Measurements from ENCODE around the gene C4B. TPM values are rescaled to one million over a fixed set of nuclear protein-coding genes. Genes with fewer than 3 reads are reported as not detected.
"Not testable (repeated sequence)": the region's sequence is repeated elsewhere in the genome, so short reads cannot be mapped to it uniquely, and the experiment has no call there.

Gene C4B
- total RNA-seq, 1 experiment from 2014 or later: 0.26 TPM

DNA sequence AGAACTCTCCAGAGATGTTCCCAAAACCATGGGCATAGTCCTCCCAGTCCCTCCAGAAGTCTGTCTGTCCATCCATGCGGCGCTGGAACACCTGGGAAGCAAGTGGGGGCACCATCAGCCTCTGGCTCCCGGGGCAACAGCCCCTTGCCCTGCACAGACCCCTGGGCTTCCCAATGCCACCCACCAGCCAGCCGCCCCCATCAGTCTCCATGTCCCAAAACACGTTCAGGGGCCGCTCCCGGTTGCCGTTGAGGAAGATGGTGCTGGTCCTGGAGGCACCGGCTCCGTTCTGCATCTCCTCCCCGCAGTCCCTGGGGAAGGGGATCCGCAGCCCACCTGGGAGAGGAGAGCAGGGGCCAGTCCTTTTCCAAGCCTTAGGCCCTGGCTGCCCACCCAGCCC lies 5.1 kb upstream of the C4B start:
- DNase-seq, H3K27me3 ChIP-seq, H3K36me3 ChIP-seq, H3K9me3 ChIP-seq, H3K4me3 ChIP-seq: not testable (repeated sequence)

DNA sequence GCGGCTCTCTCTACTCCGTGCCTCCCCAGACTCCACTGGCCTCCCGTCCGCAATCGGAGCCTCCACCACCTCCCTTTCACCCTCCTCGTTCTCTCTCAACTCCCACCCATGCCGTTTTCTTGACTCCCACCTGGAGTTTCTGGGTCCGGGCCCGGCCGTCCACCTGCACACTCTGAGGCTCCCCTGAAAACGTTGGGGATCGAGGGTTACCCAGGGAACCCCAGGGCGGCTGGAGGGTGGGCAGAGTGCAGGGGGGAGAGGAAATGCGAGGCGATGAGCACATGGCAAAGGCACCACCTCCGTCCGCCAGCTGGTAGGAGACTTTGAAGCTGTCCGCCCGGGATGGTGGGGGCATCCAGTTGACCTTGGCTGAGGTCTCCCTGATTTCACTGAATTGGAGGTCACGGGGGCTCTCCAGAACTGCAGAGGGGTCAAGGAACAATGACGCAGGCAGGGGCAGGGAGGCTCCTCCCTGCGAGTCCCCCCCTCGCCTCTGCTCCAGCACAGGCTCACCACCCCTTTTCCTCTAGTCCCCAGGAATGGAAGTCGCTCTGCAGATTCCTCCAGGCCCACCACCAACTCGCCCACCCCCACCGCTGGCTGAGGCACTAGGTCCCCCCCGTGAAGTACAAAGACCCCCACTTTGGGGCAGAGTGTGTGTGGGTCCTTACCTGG lies 3.6 kb upstream of the C4B start:
- H3K27me3 ChIP-seq, DNase-seq, H3K9me3 ChIP-seq, H3K36me3 ChIP-seq, H3K4me3 ChIP-seq: not testable (repeated sequence)

DNA sequence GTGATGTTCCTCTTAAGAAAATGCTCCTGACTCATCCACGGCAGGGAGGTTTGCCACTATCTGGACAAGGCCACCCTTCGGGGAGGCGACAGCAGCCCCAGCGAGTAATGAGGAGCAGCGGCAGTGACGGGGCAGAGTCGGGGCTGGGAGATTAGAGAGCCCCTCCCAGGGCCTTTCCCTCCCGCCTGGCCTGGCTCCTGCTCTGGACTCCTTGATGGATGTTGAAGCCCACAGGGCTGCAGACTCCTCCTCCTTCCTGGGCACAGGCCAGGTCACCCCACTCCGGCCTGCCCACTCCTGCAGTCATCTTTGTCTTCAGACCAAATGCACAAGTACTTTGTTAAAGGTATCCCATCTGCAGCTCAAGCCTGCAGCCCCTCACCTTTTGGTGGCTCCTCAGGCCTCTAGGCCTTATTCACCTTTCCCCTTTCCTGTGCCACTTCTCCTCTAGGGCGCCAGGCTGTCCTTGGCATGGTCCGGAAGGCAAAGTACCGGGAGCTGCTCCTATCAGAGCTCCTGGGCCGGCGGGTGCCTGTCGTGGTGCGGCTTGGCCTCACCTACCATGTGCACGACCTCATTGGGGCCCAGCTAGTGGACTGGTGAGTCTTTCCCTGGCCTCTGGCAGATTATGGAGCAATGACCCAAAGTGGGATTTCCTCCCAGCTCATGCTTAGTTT lies 1.5 kb upstream of the C4B start:
- not testable (repeated sequence) for H3K27me3 ChIP-seq, DNase-seq, H3K4me3 ChIP-seq, H3K9me3 ChIP-seq, H3K36me3 ChIP-seq

DNA sequence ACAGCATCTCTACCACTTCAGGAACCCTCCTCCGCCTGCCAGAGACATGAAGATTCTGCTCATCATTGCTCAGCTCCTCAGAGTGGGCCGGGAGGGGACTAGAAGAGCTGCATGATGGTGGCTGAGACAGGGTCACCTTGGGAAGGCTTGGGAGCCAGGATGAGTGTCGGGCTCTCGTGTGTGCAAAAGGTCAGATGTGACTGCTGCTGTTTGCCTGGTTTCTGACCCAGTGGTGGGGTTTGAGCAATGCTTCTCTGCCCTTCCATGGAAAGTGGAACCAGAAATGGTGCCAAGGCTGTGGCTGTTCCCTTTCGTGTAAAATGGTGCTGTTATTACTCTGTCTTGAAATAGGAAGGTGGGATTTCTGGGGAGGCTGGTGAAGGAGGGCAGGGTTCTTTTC lies 857 bp upstream of the C4B start:
- not testable (repeated sequence) for H3K27me3 ChIP-seq, DNase-seq

DNA sequence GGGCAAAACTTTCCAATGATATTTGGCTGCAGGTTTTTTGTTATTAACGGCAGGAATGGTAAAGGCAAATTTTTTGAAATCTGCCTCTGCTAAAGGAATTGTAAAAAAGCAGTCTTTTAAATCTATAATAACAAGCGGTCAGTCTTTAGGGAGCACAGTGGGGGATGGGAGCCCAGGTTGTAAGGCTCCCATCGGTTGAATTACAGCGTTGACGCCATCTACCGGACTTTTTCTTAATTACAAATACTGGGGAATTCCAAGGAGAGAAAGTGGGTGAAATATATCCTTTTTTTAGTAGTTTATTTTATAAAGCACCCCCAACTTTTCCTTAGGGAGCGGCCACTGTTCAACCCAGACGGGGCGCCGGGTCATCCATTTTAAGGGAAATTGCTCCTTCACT lies 7.5 kb downstream of the C4B start:
- H3K36me3 ChIP-seq, H3K4me3 ChIP-seq, DNase-seq, H3K27me3 ChIP-seq, H3K9me3 ChIP-seq: not testable (repeated sequence)

More for the DNA sequence above, 857 bp upstream of the C4B start:
- H3K9me3 ChIP-seq, H3K4me3 ChIP-seq, H3K36me3 ChIP-seq: not testable (repeated sequence)

DNA sequence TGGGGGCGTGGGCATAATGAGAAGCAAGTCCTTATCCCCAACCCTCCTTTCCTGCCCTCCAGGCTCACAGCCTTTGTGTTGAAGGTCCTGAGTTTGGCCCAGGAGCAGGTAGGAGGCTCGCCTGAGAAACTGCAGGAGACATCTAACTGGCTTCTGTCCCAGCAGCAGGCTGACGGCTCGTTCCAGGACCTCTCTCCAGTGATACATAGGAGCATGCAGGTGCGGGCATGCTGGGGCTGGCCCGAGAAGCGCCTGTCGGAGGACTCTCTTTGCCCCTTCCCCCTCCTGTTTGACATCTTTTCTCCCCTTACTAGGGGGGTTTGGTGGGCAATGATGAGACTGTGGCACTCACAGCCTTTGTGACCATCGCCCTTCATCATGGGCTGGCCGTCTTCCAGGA lies 14.0 kb downstream of the C4B start:
- H3K9me3 ChIP-seq, H3K27me3 ChIP-seq, DNase-seq, H3K4me3 ChIP-seq, H3K36me3 ChIP-seq: not testable (repeated sequence)

DNA sequence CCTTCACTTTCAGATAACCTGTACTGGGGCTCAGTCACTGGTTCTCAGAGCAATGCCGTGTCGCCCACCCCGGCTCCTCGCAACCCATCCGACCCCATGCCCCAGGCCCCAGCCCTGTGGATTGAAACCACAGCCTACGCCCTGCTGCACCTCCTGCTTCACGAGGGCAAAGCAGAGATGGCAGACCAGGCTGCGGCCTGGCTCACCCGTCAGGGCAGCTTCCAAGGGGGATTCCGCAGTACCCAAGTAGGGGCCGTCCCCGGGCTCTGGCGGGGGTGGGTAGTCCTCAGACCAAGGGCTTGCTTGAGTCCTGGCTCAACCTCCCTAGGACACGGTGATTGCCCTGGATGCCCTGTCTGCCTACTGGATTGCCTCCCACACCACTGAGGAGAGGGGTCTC lies 15.0 kb downstream of the C4B start:
- H3K27me3 ChIP-seq, H3K36me3 ChIP-seq, H3K4me3 ChIP-seq, DNase-seq, H3K9me3 ChIP-seq: not testable (repeated sequence)

DNA sequence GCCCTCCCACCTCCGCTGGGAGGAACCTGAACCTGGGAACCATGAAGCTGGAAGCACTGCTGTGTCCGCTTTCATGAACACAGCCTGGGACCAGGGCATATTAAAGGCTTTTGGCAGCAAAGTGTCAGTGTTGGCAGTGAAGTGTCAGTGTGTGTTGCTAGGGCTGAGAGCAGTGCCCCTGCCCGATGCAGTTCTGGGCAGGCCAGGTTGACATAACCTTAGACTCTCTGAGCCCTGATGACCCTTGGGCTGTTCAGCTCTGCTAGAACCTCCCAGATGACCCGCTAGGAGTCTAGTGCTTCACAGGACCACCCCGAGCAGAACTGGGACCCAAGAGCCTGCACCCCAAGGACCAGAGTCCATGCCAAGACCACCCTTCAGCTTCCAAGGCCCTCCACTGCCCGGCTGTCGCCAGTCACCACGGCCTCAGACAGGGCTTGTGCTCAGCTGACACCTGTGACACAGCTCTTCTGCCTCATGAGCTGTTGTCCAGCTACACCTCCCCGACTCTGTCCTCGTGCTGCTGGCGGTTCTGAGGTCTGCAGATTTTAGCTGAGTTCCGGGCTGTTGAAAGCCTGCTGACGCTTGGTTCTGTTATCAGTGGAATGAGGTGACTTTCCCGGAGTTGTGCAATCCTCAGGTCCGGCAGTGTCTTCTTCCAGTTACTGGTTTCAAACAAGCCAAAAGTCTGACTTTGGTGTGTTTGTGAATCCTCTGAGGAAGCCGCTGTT lies 20.9 kb downstream of the C4B start:
- not testable (repeated sequence) for H3K36me3 ChIP-seq, H3K9me3 ChIP-seq, H3K4me3 ChIP-seq, H3K27me3 ChIP-seq, DNase-seq

DNA sequence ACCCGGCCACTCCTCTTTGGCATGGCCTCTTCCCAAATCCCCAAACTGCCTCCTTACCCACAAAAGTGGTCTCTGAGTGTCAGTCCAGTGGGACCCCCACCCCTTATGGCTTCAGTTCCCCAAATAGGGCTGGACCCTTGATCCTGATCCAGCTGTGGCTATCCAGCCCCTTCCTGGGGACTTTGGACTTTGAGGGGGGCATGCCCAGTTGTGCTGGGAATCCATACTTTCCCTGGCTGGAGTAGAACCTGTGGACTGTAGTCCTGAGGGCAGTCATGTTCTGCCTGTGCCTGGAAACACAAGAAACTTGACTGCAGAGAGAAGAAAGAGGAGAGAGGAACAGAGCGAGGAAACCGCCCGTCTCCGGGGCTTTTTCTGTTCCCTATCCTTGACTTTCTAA lies 22.5 kb downstream of the C4B start:
- H3K4me3 ChIP-seq, H3K36me3 ChIP-seq, H3K27me3 ChIP-seq, DNase-seq, H3K9me3 ChIP-seq: not testable (repeated sequence)

DNA sequence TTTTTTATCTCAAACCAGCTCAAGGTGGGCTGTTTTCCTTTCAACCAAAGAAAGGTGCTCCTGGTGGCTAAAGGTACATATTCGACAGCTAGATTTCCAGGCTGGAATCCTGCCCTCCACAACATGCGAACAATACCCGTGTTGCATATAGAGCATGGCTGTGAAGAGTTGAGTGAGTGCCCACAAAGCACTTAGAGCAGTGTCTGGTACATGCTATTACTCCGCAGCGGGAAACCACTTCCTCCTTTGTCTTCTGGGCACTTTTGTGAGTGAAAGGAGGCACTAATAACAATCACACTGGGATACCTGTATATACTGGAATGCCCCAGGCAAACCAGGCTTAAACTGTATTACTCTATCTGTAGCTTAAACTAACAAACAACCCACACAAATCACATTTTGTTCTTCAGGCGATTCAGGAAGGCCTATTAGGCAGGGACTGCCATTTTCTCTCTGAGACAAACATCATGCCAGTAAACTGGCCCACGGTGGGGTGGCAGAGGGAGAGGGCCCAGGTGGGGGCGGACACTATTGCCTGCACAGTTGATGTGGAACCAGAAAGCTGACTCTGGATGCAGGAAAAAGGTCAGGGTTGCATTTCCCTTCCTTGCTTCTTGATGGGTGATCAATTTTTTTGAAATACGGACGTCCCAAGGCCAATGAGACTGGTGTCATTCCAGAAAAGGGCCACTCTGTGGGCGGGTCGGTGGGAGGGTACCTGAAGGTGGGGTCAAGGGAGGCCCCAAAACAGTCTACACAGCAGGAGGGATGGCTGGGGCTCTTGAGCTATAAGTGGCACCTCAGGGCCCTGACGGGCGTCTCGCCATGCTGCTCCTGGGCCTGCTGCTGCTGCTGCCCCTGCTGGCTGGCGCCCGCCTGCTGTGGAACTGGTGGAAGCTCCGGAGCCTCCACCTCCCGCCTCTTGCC lies 23.3 kb downstream of the C4B start, which contains the start of gene CYP21A2:
CYP21A2 (plus strand) TSS at position 818 of the 927 bp plus-strand sequence; CDS start at position 826, 8 bp downstream.
- not testable (repeated sequence) for H3K9me3 ChIP-seq, H3K4me3 ChIP-seq, H3K27me3 ChIP-seq, H3K36me3 ChIP-seq, DNase-seq

DNA sequence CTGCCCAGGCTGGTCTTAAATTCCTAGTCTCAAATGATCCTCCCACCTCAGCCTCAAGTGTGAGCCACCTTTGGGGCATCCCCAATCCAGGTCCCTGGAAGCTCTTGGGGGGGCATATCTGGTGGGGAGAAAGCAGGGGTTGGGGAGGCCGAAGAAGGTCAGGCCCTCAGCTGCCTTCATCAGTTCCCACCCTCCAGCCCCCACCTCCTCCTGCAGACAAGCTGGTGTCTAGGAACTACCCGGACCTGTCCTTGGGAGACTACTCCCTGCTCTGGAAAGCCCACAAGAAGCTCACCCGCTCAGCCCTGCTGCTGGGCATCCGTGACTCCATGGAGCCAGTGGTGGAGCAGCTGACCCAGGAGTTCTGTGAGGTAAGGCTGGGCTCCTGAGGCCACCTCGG lies 24.3 kb downstream of the C4B start:
- not testable (repeated sequence) for H3K4me3 ChIP-seq, H3K9me3 ChIP-seq, H3K27me3 ChIP-seq, DNase-seq, H3K36me3 ChIP-seq

DNA sequence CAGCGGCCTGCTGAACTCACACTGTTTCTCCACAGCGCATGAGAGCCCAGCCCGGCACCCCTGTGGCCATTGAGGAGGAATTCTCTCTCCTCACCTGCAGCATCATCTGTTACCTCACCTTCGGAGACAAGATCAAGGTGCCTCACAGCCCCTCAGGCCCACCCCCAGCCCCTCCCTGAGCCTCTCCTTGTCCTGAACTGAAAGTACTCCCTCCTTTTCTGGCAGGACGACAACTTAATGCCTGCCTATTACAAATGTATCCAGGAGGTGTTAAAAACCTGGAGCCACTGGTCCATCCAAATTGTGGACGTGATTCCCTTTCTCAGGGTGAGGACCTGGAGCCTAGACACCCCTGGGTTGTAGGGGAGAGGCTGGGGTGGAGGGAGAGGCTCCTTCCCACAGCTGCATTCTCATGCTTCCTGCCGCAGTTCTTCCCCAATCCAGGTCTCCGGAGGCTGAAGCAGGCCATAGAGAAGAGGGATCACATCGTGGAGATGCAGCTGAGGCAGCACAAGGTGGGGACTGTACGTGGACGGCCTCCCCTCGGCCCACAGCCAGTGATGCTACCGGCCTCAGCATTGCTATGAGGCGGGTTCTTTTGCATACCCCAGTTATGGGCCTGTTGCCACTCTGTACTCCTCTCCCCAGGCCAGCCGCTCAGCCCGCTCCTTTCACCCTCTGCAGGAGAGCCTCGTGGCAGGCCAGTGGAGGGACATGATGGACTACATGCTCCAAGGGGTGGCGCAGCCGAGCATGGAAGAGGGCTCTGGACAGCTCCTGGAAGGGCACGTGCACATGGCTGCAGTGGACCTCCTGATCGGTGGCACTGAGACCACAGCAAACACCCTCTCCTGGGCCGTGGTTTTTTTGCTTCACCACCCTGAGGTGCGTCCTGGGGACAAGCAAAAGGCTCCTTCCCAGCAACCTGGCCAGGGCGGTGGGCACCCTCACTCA lies 25.0 kb downstream of the C4B start:
- H3K27me3 ChIP-seq, H3K4me3 ChIP-seq, H3K9me3 ChIP-seq, DNase-seq, H3K36me3 ChIP-seq: not testable (repeated sequence)

DNA sequence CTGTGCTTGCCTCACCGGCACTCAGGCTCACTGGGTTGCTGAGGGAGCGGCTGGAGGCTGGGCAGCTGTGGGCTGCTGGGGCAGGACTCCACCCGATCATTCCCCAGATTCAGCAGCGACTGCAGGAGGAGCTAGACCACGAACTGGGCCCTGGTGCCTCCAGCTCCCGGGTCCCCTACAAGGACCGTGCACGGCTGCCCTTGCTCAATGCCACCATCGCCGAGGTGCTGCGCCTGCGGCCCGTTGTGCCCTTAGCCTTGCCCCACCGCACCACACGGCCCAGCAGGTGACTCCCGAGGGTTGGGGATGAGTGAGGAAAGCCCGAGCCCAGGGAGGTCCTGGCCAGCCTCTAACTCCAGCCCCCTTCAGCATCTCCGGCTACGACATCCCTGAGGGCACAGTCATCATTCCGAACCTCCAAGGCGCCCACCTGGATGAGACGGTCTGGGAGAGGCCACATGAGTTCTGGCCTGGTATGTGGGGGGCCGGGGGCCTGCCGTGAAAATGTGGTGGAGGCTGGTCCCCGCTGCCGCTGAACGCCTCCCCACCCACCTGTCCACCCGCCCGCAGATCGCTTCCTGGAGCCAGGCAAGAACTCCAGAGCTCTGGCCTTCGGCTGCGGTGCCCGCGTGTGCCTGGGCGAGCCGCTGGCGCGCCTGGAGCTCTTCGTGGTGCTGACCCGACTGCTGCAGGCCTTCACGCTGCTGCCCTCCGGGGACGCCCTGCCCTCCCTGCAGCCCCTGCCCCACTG lies 25.9 kb downstream of the C4B start:
- H3K27me3 ChIP-seq, H3K9me3 ChIP-seq, H3K4me3 ChIP-seq: not testable (repeated sequence)

DNA sequence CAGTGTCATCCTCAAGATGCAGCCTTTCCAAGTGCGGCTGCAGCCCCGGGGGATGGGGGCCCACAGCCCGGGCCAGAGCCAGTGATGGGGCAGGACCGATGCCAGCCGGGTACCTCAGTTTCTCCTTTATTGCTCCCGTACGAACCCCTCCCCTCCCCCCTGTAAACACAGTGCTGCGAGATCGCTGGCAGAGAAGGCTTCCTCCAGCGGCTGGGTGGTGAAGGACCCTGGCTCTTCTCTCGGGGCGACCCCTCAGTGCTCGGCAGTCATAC lies 26.4 kb downstream of the C4B start:
- not testable (repeated sequence) for H3K9me3 ChIP-seq, DNase-seq, H3K4me3 ChIP-seq

More for the DNA sequence above, 25.9 kb downstream of the C4B start:
- H3K36me3 ChIP-seq, DNase-seq: not testable (repeated sequence)

DNA sequence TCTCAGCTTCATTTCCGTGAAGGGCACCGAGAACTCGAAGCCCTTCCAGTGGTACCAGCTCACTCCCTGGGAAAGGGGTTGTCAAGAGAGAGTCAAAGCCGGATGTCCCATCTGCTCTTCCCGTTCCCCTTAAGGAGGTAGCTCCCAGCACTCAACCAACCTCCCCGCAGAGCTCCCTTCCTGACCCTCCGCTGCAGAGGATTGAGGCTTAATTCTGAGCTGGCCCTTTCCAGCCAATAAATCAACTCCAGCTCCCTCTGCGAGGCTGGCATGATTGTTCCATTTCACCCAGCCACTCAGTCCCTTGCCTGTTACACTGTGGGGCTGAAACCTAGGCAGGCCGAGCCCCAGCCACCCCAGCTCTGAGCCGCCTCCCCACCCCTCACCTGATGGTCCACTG lies 26.8 kb downstream of the C4B start:
- not testable (repeated sequence) for H3K9me3 ChIP-seq, H3K4me3 ChIP-seq, H3K27me3 ChIP-seq, DNase-seq, H3K36me3 ChIP-seq

More for the DNA sequence above, 26.4 kb downstream of the C4B start:
- H3K36me3 ChIP-seq, H3K27me3 ChIP-seq: not testable (repeated sequence)

Measured in MG63 (cell line).